Activated CD4-positive, alpha-beta memory T cell treated with anti-CD3 and anti-CD28 coated beads for 36 hours (primary cell): Measurements from ENCODE around the gene TOMM5. TPM values are rescaled to one million over a fixed set of nuclear protein-coding genes. Genes with fewer than 3 reads are reported as not detected.

Experiments
- CTCF ChIA-PET: fragments of 350-600 bp; sonication (Branson Sonifier 250); formaldehyde crosslinking; loops from one replicate; lab custom pipeline; 2021; ENCODE audit warnings: antibody characterized with exemption, inconsistent platforms; lab: Charles Lee
- POLR2A ChIA-PET: fragments of 350-600 bp; sonication (Branson Sonifier 250); formaldehyde crosslinking; loops from one replicate; lab custom pipeline; 2021; ENCODE audit warnings: antibody characterized with exemption; lab: Charles Lee
- DNase-seq: peaks from one replicate; pipeline ENCODE4 v3.0.0-alpha.2; 2020
- H3K27ac Mint-ChIP-seq: one replicate; pipeline ENCODE4 v1.8.0; 2021; ENCODE audit warnings: mixed read lengths
- H3K27me3 Mint-ChIP-seq: one replicate; pipeline ENCODE4 v1.8.0; 2021; ENCODE audit warnings: mixed read lengths
- H3K36me3 Mint-ChIP-seq: one replicate; pipeline ENCODE4 v1.8.0; 2021; ENCODE audit warnings: mixed read lengths
- H3K4me1 Mint-ChIP-seq: one replicate; pipeline ENCODE4 v1.8.0; 2021; ENCODE audit warnings: low read depth, mixed read lengths
- H3K4me3 Mint-ChIP-seq: one replicate; pipeline ENCODE4 v1.8.0; 2021; ENCODE audit warnings: mild to moderate bottlenecking, mixed read lengths
- H3K9me3 Mint-ChIP-seq: one replicate; pipeline ENCODE4 v1.8.0; 2021; ENCODE audit warnings: mixed read lengths
- intact Hi-C: fragments of 100-400 bp; cut with micrococcal nuclease; formaldehyde crosslinking; loops from one replicate; pipeline ENCODE4 v1.15.1; 2023
- total RNA-seq, 2 experiments: library from RNA; stranded (reverse); gene quantifications; one replicate each; pipeline ENCODE4 v1.2.3, GENCODE V29; 2021

The TOMM5 gene
- total RNA-seq, 2 experiments from 2014 or later = 146 to 147 TPM

DNA sequence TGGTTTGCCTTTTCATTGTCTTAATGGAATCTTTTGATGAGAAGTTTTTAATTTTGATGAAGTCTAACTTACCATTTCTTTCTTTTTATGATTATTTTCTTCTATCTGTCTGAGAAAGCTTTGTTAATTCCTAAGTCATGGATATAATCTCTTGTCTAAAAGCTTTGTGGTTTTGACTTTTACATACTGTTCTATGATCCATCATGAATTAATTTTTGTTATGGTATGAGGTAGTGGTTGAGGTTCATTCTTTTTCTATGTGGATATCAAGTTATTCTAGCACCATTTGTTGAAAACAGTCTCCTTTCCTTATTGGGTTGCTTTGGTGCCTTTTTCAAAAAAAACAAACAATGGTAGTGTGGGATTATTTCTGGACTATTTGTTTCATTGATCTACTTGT, 36.6 kb downstream of the TOMM5 start:
- H3K36me3 Mint-ChIP-seq = no peaks in the 10 kb centered on the region
- no peaks in the 10 kb centered on the region for H3K27me3 Mint-ChIP-seq
- POLR2A ChIA-PET = no interaction called here
- no peak for DNase-seq
- intact Hi-C loops = no loop called here
- no peaks in the 10 kb centered on the region for H3K9me3 Mint-ChIP-seq
- CTCF ChIA-PET = no interaction called here
- H3K27ac Mint-ChIP-seq = no peak overlapping the region
- H3K4me1 Mint-ChIP-seq = no peaks in the 10 kb centered on the region
- no peak overlapping the region for H3K4me3 Mint-ChIP-seq

DNA sequence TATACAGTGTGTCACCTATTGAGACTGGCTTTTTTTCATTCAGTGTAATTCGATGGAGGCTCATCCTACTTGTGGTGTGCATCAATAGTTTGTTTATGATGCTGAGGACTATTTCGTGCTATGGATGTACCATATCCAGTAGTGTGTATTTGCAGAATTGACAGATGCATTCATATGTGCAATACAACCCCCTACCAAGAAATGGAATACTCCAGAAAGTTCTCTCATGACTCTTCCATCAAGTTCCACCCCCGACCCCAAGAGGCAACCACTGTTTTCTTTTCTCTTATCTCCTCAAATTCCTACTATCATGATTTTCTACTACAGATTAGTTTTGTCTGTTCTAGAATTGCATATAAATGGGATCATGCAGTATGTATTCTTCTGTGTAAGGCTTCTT, 38.1 kb downstream of the TOMM5 start:
- no peak overlapping the region for H3K27ac Mint-ChIP-seq
- H3K4me1 Mint-ChIP-seq = peaks cover 4% of the 10 kb centered on the region
- H3K36me3 Mint-ChIP-seq = no peaks in the 10 kb centered on the region
- intact Hi-C loops = no loop called here
- no peaks in the 10 kb centered on the region for H3K9me3 Mint-ChIP-seq
- POLR2A ChIA-PET = no interaction called here
- CTCF ChIA-PET = no interaction called here
- H3K4me3 Mint-ChIP-seq = no peak overlapping the region
- H3K27me3 Mint-ChIP-seq = no peaks in the 10 kb centered on the region
- no peak for DNase-seq

DNA sequence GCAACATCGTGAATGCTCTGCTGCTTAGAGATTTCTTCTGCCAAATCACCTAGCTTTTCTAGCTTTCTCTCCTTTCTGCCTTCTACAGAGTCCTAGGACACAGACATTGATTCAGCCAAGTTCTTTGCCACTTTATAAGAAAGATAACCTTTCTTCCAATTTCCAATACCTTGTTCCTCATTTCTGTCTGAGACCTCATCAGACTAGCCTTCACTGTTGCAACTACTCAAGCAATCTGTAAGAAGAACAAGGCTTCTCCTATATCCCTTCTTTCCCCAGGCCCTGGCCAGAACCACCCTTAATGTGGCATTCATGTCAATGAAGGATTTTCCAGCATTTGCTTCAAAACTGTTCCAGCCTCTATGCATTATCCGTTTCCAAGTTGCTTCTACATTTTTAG, 40.5 kb downstream of the TOMM5 start:
- no peak overlapping the region for H3K4me3 Mint-ChIP-seq
- peaks cover 5% of the 10 kb centered on the region for H3K4me1 Mint-ChIP-seq
- no peak overlapping the region for H3K27ac Mint-ChIP-seq
- ChIA-PET CTCF (no interaction called here), POLR2A (no interaction called here)
- no peaks in the 10 kb centered on the region for H3K36me3 Mint-ChIP-seq
- no peaks in the 10 kb centered on the region for H3K9me3 Mint-ChIP-seq
- intact Hi-C loops = no loop called here
- no peak for DNase-seq
- no peaks in the 10 kb centered on the region for H3K27me3 Mint-ChIP-seq

DNA sequence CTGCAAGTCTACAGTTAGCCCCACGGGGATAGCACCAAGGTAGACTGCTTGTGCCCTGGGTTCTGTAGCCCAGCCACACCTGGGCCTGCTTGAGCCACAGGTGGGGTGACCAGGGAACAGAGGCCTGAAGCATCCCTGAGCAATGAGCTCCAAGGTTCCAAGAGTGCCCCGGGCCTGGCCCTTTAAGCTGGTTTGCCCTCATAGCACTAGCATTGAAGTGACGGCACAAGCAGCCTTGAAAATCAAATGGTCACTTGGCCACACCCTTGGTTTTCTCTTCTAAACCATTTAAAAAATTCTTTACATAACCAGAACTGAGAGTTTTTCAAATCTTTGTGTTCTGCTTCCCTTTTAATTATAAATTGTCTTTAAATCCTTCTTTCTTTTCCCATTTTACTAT, 40.9 kb downstream of the TOMM5 start:
- DNase-seq = no peak
- Mint-ChIP-seq H3K27me3 (no peaks in the 10 kb centered on the region), H3K27ac (no peak overlapping the region), H3K4me3 (no peak overlapping the region), H3K36me3 (no peaks in the 10 kb centered on the region), H3K9me3 (no peaks in the 10 kb centered on the region), H3K4me1 (peaks cover 5% of the 10 kb centered on the region)
- POLR2A ChIA-PET = no interaction called here
- CTCF ChIA-PET = no interaction called here
- intact Hi-C loops = no loop called here

DNA sequence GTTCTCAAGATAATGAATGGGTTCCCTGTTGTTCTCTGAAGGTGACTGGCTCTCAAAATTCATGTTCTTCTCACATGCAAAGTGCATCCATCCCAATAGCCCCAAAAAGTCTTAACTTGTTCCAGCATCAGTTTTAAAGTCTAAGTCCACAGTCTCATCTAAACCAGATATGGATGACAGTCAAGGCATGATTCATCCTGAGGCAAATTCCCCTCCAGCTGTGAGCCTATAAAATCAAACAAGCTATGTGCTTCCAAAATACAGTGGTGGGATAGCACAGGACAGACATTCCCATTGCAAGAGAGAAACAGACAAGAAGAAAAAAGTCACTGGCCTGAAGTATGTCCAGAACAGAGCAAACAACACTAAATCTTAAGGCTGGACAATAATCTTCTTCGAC, 41.6 kb downstream of the TOMM5 start:
- POLR2A ChIA-PET = no interaction called here
- no peaks in the 10 kb centered on the region for H3K27me3 Mint-ChIP-seq

DNA sequence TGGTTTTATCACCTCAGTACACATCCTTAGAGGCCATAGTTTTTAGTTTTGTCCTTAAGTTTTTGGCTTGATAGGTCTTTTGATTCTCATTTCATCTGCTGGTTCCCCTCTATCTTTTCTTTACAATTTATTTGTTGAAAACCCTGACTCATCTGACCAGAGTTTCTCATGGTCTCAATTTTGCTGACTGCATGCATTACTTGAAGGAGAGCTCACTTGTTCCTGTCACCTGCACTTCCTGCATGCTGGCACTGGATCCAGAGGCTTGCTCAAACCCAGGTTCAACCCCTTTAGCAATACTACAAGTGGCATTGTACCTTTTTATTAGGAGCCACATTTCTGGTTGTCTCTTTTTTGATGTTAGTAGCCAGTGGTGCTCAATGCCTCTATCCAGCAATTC, 42.9 kb downstream of the TOMM5 start:
- H3K27ac Mint-ChIP-seq = no peak overlapping the region
- POLR2A ChIA-PET = no interaction called here
- intact Hi-C loops = no loop called here

More for the DNA sequence above, 41.6 kb downstream of the TOMM5 start:
- Mint-ChIP-seq H3K27ac (no peak overlapping the region), H3K9me3 (no peaks in the 10 kb centered on the region), H3K36me3 (no peaks in the 10 kb centered on the region), H3K4me1 (peaks cover 5% of the 10 kb centered on the region), H3K4me3 (no peak overlapping the region)
- intact Hi-C loops = no loop called here
- no peak for DNase-seq
- CTCF ChIA-PET = no interaction called here

DNA sequence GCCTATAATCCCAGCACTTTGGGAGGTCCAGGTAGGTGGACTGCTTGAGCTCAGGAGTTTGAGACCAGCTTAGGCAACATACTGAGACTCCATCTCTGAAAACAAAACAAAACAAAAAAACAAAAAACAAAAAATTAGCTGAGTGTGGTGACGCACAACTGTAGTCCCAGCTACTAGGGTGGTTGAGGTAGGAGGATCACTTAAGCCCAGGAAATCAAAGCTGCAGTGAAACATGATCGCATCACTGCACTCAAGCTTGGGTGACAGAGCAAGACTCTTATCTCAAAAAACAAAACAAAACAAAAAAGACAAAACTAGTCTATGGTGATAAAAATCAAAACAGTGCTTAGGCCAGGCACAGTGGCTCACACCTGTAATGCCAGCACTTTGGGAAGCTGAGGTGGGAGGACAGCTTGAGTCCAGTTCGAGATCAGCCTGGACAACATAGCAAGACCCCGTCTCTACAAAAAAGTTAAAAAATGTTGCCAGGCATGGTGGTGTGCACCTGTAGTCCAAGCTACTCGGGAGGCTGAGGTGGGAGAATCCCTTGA, 45.0 kb downstream of the TOMM5 start:
- H3K4me3 Mint-ChIP-seq = no peak overlapping the region
- no peaks in the 10 kb centered on the region for H3K27me3 Mint-ChIP-seq
- H3K27ac Mint-ChIP-seq = no peak overlapping the region
- no peak for DNase-seq
- H3K36me3 Mint-ChIP-seq = no peaks in the 10 kb centered on the region
- intact Hi-C loops = no loop called here
- H3K4me1 Mint-ChIP-seq = peaks cover 5% of the 10 kb centered on the region
- H3K9me3 Mint-ChIP-seq = no peaks in the 10 kb centered on the region
- POLR2A ChIA-PET = no interaction called here
- CTCF ChIA-PET = no interaction called here

More for the DNA sequence above, 42.9 kb downstream of the TOMM5 start:
- Mint-ChIP-seq H3K4me1 (peaks cover 5% of the 10 kb centered on the region), H3K9me3 (no peaks in the 10 kb centered on the region), H3K36me3 (no peaks in the 10 kb centered on the region), H3K4me3 (no peak overlapping the region), H3K27me3 (no peaks in the 10 kb centered on the region)
- DNase-seq = no peak
- CTCF ChIA-PET = no interaction called here

DNA sequence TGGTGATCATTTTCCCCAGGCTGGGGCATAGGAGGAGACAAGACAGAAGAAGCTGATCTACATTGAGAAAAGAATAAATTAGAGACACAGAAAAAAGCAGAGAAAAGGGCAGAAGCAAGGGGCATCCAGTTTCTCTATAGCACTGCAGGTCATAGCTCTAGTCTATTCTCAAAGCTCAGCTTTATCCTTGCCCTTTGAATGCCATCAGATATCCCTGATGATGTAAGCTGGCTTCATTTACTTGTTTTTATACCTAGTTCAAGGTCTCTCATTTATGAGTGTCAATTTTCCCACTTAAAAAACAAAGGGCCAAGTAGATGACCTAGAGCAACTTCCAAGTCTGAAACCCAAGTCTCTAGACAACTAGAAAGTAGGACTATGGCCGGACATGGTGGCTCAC, 48.9 kb downstream of the TOMM5 start:
- POLR2A ChIA-PET = no interaction called here
- no peak for DNase-seq
- CTCF ChIA-PET = no interaction called here
- Mint-ChIP-seq H3K4me1 (no peaks in the 10 kb centered on the region), H3K4me3 (no peak overlapping the region), H3K27me3 (no peaks in the 10 kb centered on the region), H3K27ac (no peak overlapping the region), H3K9me3 (no peaks in the 10 kb centered on the region), H3K36me3 (no peaks in the 10 kb centered on the region)
- intact Hi-C loops = no loop called here

DNA sequence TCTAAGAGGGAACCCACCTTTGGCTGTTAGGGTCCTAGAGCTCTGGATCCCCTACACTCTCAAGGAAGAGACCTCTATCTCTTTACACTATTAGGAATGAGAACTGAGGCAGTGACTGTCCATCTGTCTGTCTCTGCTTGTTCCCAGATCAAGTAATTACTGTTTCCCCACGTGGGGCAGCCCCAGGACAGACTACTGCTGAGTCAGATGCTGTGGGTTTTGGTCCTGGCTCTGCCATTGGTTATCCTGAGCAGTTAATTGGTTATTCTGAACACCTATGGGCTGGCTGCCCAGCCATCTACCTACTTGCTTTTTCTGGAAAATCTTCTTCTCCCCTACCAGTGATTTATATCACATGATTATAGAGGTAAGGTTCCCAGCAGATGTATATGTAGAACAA, 49.5 kb downstream of the TOMM5 start:
- Mint-ChIP-seq H3K27me3 (no peaks in the 10 kb centered on the region), H3K27ac (no peak overlapping the region), H3K4me3 (no peak overlapping the region), H3K36me3 (no peaks in the 10 kb centered on the region), H3K4me1 (no peaks in the 10 kb centered on the region), H3K9me3 (no peaks in the 10 kb centered on the region)
- ChIA-PET POLR2A (no interaction called here), CTCF (no interaction called here)
- DNase-seq = no peak
- intact Hi-C loops = no loop called here

DNA sequence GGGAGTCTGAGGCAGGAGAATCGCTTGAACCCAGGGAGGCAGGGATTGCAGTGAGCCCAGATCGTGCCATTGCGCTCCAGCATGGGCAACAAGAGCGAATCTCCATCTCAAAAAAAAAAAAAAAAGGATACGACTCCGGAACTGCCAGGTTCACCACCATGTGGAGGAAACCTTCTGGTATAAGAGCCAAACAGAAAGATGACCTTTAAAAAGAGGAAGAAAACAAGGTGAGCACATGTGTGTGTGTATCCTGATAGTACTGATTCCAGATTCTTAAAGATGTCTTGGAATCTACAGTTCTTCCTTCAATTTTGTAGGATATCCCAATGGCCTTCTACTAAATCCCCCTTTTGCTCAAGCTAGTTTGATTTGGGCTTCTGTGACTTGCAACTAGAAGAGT, 49.9 kb downstream of the TOMM5 start:
- H3K9me3 Mint-ChIP-seq = no peaks in the 10 kb centered on the region
- CTCF ChIA-PET = no interaction called here
- no peaks in the 10 kb centered on the region for H3K27me3 Mint-ChIP-seq
- no peaks in the 10 kb centered on the region for H3K4me1 Mint-ChIP-seq
- DNase-seq = no peak
- no peak overlapping the region for H3K27ac Mint-ChIP-seq
- no peaks in the 10 kb centered on the region for H3K36me3 Mint-ChIP-seq
- intact Hi-C loops = no loop called here
- no peak overlapping the region for H3K4me3 Mint-ChIP-seq
- POLR2A ChIA-PET = no interaction called here

DNA sequence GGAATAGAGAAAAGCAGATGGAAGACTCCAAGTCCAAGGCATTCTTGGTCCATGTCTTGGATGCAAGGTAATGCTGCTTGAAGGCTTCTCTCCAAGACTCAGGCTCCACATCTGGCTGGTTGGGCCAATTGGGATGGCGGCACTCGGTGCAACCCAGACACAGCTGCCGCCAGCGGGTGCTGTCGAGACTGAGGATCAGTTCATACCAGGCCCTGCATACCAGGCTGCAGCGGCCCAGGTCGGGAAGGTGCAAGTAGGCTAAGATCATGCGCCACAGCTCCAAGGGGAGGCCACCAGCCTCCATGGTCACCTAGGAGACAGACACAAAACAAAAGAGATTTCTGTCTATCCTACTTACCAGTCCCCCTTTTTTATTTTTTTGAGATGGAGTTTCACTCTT, 50.9 kb downstream of the TOMM5 start:
- intact Hi-C loops = no loop called here
- no peaks in the 10 kb centered on the region for H3K27me3 Mint-ChIP-seq
- no peaks in the 10 kb centered on the region for H3K4me1 Mint-ChIP-seq
- H3K9me3 Mint-ChIP-seq = no peaks in the 10 kb centered on the region
- peaks cover 4% of the 10 kb centered on the region for H3K36me3 Mint-ChIP-seq
- ChIA-PET POLR2A (no interaction called here), CTCF (no interaction called here)
- H3K4me3 Mint-ChIP-seq = no peak overlapping the region
- DNase-seq = no peak
- H3K27ac Mint-ChIP-seq = no peak overlapping the region

DNA sequence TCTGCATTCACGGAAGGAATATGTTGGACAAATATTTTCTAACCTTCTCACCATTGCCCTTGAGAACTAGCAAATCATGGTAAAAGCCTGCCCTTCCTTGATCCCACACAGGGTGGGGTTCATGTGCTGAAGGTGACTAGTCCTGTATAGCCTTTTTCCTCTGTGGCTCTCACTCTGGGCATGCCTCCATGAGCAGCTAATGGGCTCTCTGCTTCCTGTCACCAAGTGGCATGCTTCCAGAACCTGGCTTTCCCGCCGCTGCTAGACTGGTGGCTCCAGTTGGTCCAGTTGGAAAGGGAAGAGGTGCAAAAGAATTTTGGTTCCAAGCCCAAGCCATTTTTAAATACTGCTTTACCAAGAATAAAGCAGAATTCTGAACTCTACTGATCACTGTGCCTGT, 51.8 kb downstream of the TOMM5 start:
- ChIA-PET POLR2A (no interaction called here), CTCF (no interaction called here)
- DNase-seq = no peak
- H3K4me1 Mint-ChIP-seq = no peaks in the 10 kb centered on the region
- no peaks in the 10 kb centered on the region for H3K9me3 Mint-ChIP-seq
- intact Hi-C loops = no loop called here
- peaks cover 4% of the 10 kb centered on the region for H3K36me3 Mint-ChIP-seq
- H3K4me3 Mint-ChIP-seq = no peak overlapping the region
- H3K27me3 Mint-ChIP-seq = no peaks in the 10 kb centered on the region
- H3K27ac Mint-ChIP-seq = no peak overlapping the region

DNA sequence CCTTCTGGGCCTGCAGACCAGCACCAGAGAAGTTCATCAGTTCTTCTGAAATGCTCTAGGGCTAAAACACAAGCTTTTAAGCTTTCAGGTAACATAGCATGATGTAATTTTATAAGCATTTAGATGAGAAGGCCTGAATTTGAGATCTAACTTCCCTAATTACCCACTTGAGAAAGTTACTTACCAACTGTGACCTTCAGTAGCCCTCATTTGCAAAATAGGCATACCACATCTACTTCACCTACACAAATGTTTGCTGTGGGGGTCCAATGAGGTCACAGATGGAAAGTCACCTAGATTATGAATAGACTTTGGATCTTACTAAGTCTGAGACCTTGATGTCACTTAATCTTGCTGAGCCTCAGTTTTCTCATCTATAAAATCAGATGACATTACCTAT, 52.8 kb downstream of the TOMM5 start:
- ChIA-PET CTCF (no interaction called here), POLR2A (no interaction called here)
- Mint-ChIP-seq H3K9me3 (no peaks in the 10 kb centered on the region), H3K36me3 (peaks cover 4% of the 10 kb centered on the region), H3K4me1 (no peaks in the 10 kb centered on the region), H3K4me3 (no peak overlapping the region), H3K27me3 (no peaks in the 10 kb centered on the region), H3K27ac (no peak overlapping the region)
- no peak for DNase-seq
- intact Hi-C loops = no loop called here
